OCI-LY3 (cell line): ENCODE results near the gene KLHL29.

Experiments used
- H2AFZ ChIP-seq: fragments of 200-600, 300-600 bp; shearing (Covaris generic); 2 replicates; pipeline ENCODE4 v1.6.0; 2014; ENCODE audit warnings: antibody characterized with exemption, low read depth, low read length
- H3K27ac ChIP-seq: fragments of 200-600, 300-600 bp; sonication (generic); 2 replicates; pipeline ENCODE4 v1.5.1; 2014; ENCODE audit warnings: mild to moderate bottlenecking, low read length, moderate library complexity, mixed read lengths
- H3K27me3 ChIP-seq: fragments of 200-600, 300-600 bp; sonication (generic); 2 replicates; pipeline ENCODE4 v1.6.1; 2014; ENCODE audit warnings: low read depth, low read length, mixed read lengths
- H3K36me3 ChIP-seq: fragments of 200-600, 300-600 bp; sonication (generic); replicated peaks from 2 replicates; pipeline ENCODE3; 2014; ENCODE audit warnings: low read depth, low read length, mixed read lengths
- H3K4me1 ChIP-seq: fragments of 300-600, 200-600 bp; sonication (generic); 2 replicates; pipeline ENCODE4 v1.6.1; 2014; ENCODE audit warnings: low read length, mixed read lengths
- H3K4me2 ChIP-seq: fragments of 200-600, 300-600 bp; sonication (generic); 2 replicates; pipeline ENCODE4 v1.6.1; 2014; ENCODE audit warnings: low read length, mixed read lengths
- H3K4me3 ChIP-seq: fragments of 300-600, 200-600 bp; sonication (generic); 2 replicates; pipeline ENCODE4 v1.5.1; 2014; ENCODE audit warnings: antibody characterized with exemption, mild to moderate bottlenecking, low read length, moderate library complexity
- H3K79me2 ChIP-seq: fragments of 300-600, 200-600 bp; shearing (Covaris generic); 2 replicates; pipeline ENCODE4 v1.6.1; 2014; ENCODE audit warnings: mild to moderate bottlenecking, low read length, mixed read lengths
- H3K9ac ChIP-seq: fragments of 300-600, 200-600 bp; shearing (Covaris generic); 2 replicates; pipeline ENCODE4 v1.6.0; 2014; ENCODE audit warnings: mild to moderate bottlenecking, low read length, moderate library complexity
- H3K9me3 ChIP-seq: fragments of 200-600, 300-600 bp; shearing (Covaris generic); 2 replicates; pipeline ENCODE4 v1.6.1; 2014; ENCODE audit warnings: low read length, mixed read lengths; ENCODE audit not compliant: insufficient read depth
- H4K20me1 ChIP-seq: fragments of 200-600, 300-600 bp; sonication (generic); 2 replicates; pipeline ENCODE4 v1.6.1; 2016; ENCODE audit warnings: low read length, mixed read lengths; ENCODE audit not compliant: insufficient read depth
- CTCF ChIP-seq: fragments of 200-600, 300-600 bp; sonication (generic); IDR thresholded peaks from 2 replicates; pipeline ENCODE4 v1.5.1; 2014; ENCODE audit warnings: antibody characterized with exemption, low read length, low read depth
- EZH2phosphoT487 ChIP-seq: fragments of 200-600 bp; shearing (Covaris generic); IDR thresholded peaks from 2 replicates; pipeline ENCODE4 v1.6.1; 2018; ENCODE audit warnings: antibody characterized with exemption, mixed run types, low read depth

KLHL29 gene

DNA sequence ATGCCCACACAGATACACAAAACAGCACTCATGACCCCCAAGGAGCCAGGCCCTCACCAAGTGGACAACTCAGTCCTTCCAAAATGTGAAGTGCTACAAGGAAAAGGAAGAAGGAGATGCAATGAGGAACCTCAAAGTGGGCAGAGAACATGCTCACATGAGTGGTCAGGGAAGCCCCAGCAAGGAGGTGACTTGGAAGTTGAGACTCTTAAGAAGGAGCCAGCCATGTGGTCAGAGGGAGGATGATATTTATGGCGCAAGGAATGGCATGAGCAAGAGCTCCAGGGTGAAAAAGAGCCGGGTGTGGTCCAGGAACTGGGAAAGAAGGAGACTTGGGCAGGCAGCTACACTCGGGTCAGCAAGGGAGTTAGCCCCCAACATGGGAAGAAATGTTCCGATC, 30.0 kb upstream of the KLHL29 start:
- Histone ChIP-seq H3K27me3 (peaks cover 20% of the 10 kb centered on the region), H3K4me3 (no peak overlapping the region), H3K4me1 (peaks cover 9% of the 10 kb centered on the region), H3K9me3 (no peaks in the 10 kb centered on the region), H3K36me3 (no peaks in the 10 kb centered on the region), H3K9ac (no peak overlapping the region), H3K79me2 (no peaks in the 10 kb centered on the region), H2AFZ (no peak overlapping the region), H3K27ac (no peak overlapping the region), H4K20me1 (no peaks in the 10 kb centered on the region), H3K4me2 (peak overlapping the region; percentile 18; the same call in 1 of the 2 replicates)
- TF ChIP-seq CTCF (no peak), EZH2phosphoT487 (no peak)

DNA sequence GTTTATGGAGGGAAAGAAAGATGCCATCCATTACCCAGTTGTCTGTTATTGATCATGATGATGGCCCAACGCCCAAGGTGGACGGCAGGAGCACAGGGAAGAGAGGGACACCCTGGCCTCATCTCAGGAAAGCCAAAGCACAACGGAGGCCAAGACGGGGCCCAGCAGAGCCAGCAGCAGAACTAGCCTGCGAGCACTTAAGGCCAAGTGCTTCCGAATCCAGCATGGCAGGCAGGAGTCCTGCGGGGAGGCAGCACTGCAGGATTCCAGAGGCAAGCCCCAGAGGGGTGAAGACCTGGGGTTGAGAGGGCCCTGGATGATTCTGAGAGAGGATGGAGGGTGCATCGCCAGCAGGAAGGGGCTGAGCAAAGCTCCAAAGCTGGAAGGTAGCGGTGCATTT, 28.3 kb upstream of the KLHL29 start:
- Histone ChIP-seq H3K4me1 (peaks cover 9% of the 10 kb centered on the region), H3K9me3 (no peaks in the 10 kb centered on the region), H3K79me2 (no peaks in the 10 kb centered on the region), H3K4me3 (no peak overlapping the region), H2AFZ (no peak overlapping the region), H3K27ac (no peak overlapping the region), H3K9ac (no peak overlapping the region), H3K27me3 (peaks cover 21% of the 10 kb centered on the region), H3K36me3 (no peaks in the 10 kb centered on the region), H4K20me1 (no peaks in the 10 kb centered on the region), H3K4me2 (no peak overlapping the region)
- TF ChIP-seq EZH2phosphoT487 (no peak), CTCF (no peak)

DNA sequence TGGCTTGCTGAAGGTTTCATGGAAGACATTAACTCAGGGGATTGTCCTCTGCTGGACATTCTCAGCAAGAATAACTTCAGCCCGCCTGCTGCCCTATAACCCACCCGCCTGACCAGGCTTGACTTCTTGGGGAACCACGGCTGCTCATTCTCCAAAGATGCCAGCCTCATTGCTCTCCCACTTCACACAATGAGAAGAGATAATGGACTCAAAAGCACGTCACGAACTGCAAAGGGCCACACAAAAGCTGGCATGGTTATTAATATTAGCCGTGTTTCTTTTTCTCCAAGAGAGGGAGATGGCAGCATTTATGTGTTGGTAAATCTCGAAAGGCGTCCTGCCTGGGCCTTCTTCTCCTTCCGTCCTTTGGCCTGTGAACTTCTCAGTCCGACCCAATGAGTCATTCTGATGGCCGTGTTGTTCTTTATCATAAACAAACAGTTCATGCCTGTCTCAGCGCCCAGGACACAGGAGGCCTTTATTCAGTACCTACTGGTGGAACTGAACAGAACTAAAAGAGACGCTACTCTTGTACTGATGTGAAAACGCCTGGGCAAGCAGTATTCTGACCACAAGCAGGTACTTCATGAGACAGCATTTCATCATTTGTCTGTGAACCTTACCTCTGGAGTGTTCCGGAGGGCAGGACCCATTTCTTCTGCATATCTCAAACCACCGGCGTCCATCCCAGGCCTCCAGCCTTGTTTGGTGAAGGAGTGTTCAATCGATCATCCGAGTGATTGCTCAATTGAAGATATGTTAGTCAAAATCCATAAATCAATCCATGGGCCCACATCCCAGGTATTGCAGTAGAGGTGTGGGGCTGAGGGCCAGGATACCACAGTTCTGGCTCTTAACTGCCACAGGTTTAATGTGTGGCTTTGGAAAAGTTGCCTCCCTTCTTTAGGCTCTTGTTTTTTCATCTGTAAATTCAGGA, 25.1 kb upstream of the KLHL29 start:
- peaks cover 29% of the 10 kb centered on the region for H3K27me3 ChIP-seq
- no peak for TF ChIP-seq EZH2phosphoT487
- no peak for TF ChIP-seq CTCF
- no peaks in the 10 kb centered on the region for H4K20me1 ChIP-seq
- H3K27ac ChIP-seq: no peak overlapping the region
- H2AFZ ChIP-seq: no peak overlapping the region
- no peak overlapping the region for H3K9ac ChIP-seq
- no peak overlapping the region for H3K4me3 ChIP-seq
- no peak overlapping the region for H3K4me2 ChIP-seq
- H3K9me3 ChIP-seq: no peaks in the 10 kb centered on the region
- no peaks in the 10 kb centered on the region for H3K79me2 ChIP-seq
- H3K4me1 ChIP-seq: peaks cover under 1% of the 10 kb centered on the region
- no peaks in the 10 kb centered on the region for H3K36me3 ChIP-seq

- Histone ChIP-seq H3K27me3 (peaks cover 26% of the 10 kb centered on the region), H4K20me1 (no peaks in the 10 kb centered on the region), H3K9ac (no peak overlapping the region), H3K4me3 (no peak overlapping the region), H2AFZ (no peak overlapping the region), H3K4me1 (no peaks in the 10 kb centered on the region), H3K4me2 (no peak overlapping the region), H3K9me3 (no peaks in the 10 kb centered on the region), H3K27ac (no peak overlapping the region), H3K36me3 (no peaks in the 10 kb centered on the region), H3K79me2 (no peaks in the 10 kb centered on the region)
- TF ChIP-seq EZH2phosphoT487 (no peak), CTCF (no peak)
These were observed 24.3 kb upstream of the KLHL29 start for GRCh38 chr2:23360571-23361125.
